HCT116 (cell line): ENCODE measurements around the gene VASN. TPM values are rescaled to one million over a fixed set of nuclear protein-coding genes. Genes with fewer than 3 reads are reported as not detected.

ENCODE experiments used
- ATAC-seq: fragments of 200-7000 bp; cut with Tn5 transposase; 2 replicates; pipeline ENCODE4 v1.9.1; 2020; ENCODE audit warnings: mild to moderate bottlenecking, moderate library complexity
- BruUV-seq: library from RNA; stranded (reverse); fragments of 400-500 nt; replicated peaks from 2 replicates; lab custom pipeline; 2021; lab: Mats Ljungman, UMichigan
- CTCF ChIA-PET: fragments of 300-600 bp; sonication (Branson Sonifier 250); formaldehyde crosslinking; loops from one replicate; lab custom pipeline; 2021; ENCODE audit warnings: antibody characterized with exemption; lab: Charles Lee
- POLR2A ChIA-PET: fragments of 300-600, 350-600 bp; sonication (Branson Sonifier 250); formaldehyde crosslinking; loops from one replicate; lab custom pipeline; 2021; ENCODE audit warnings: antibody characterized with exemption; lab: Charles Lee
- RAD21 ChIA-PET, 2 experiments: fragments of 300-600 bp; sonication (Branson Sonifier 250); formaldehyde crosslinking; loops; one replicate each; lab custom pipeline; 2023; ENCODE audit warnings: low total read pairs in 2 of 2; ENCODE audit not compliant: uncharacterized antibody in 2 of 2, unreplicated experiment in 2 of 2, low non-redundant PET in 1 of 2; lab: Charles Lee
- DNase-seq: peaks from one replicate; pipeline ENCODE4 v3.0.0-alpha.2; 2010; ENCODE audit warnings: low read depth, low spot score
- H2AFZ ChIP-seq: fragments of 200-600 bp; shearing (Covaris generic), sonication (generic); 2 replicates; pipeline ENCODE4 v1.6.1; 2017; ENCODE audit warnings: low read depth, mixed run types, mixed read lengths, antibody characterized with exemption, low read length; ENCODE audit not compliant: poor library complexity, severe bottlenecking
- H3K27ac ChIP-seq: 2 replicates; pipeline ENCODE4 v1.5.1; 2012; ENCODE audit warnings: low read depth, low read length
- H3K27me3 ChIP-seq: fragments of 200-600 bp; sonication (generic); 2 replicates; pipeline ENCODE4 v1.6.1; 2016; ENCODE audit warnings: mixed run types, low read length, mixed read lengths; ENCODE audit not compliant: insufficient read depth
- H3K36me3 ChIP-seq, 2 experiments: fragments of 200-500 bp in 1 of 2; fragments of 200-600 bp in 1 of 2; sonication (Bioruptor generic) in 1 of 2; sonication (generic) in 1 of 2; 2 replicates each; pipeline versions ENCODE4 v1.5.1 to v1.6.1; 2014 to 2016; ENCODE audit warnings: low read length in 2 of 2, inconsistent platforms in 1 of 2, mixed read lengths in 1 of 2, mixed run types in 1 of 2; ENCODE audit not compliant: insufficient read depth in 2 of 2, control insufficient read depth in 1 of 2
- H3K4me1 ChIP-seq, 2 experiments: fragments of 200-600 bp in 1 of 2; sonication (generic) in 1 of 2; 2 replicates each; pipeline versions ENCODE4 v1.5.1 to v1.6.1; 2012 to 2017; ENCODE audit warnings: low read length in 2 of 2, inconsistent platforms in 1 of 2, mild to moderate bottlenecking in 1 of 2, mixed read lengths in 1 of 2, mixed run types in 1 of 2, moderate library complexity in 1 of 2; ENCODE audit not compliant: insufficient read depth in 2 of 2, control insufficient read depth in 1 of 2
- H3K4me2 ChIP-seq: fragments of 200-600 bp; sonication (generic); 2 replicates; pipeline ENCODE4 v1.6.1; 2017; ENCODE audit warnings: mixed run types, low read length, mixed read lengths
- H3K4me3 ChIP-seq, 2 experiments: fragments of 200-600 bp in 1 of 2; sonication (generic) in 1 of 2; replicated peaks in 1 of 2; 2 replicates each; pipeline ENCODE4 v1.5.1; 2011 to 2016; ENCODE audit warnings: low read length in 2 of 2, control low read depth in 1 of 2, low read depth in 1 of 2, mild to moderate bottlenecking in 1 of 2, mixed read lengths in 1 of 2, mixed run types in 1 of 2
- H3K79me2 ChIP-seq: fragments of 200-600 bp; sonication (generic); 2 replicates; pipeline ENCODE4 v1.6.1; 2017; ENCODE audit warnings: mild to moderate bottlenecking, mixed run types, low read length, moderate library complexity, mixed read lengths; ENCODE audit not compliant: insufficient read depth
- H3K9ac ChIP-seq: fragments of 200-600 bp; sonication (generic); 2 replicates; pipeline ENCODE4 v1.6.1; 2016; ENCODE audit warnings: low read length, mixed read lengths
- H3K9me2 ChIP-seq: fragments of 200-600 bp; sonication (generic), shearing (Covaris generic); 2 replicates; pipeline ENCODE4 v1.6.1; 2017; ENCODE audit warnings: mixed run types, mild to moderate bottlenecking, moderate library complexity; ENCODE audit not compliant: insufficient read depth
- H3K9me3 ChIP-seq, 2 experiments: fragments of 200-500 bp in 1 of 2; fragments of 200-600 bp in 1 of 2; sonication (Bioruptor generic) in 1 of 2; sonication (generic) in 1 of 2; 2 replicates each; pipeline ENCODE4 v1.6.1; 2014 to 2017; ENCODE audit warnings: low read length in 2 of 2, mixed read lengths in 2 of 2, inconsistent platforms in 1 of 2, low read depth in 1 of 2, mild to moderate bottlenecking in 1 of 2, mixed run types in 1 of 2, moderate library complexity in 1 of 2; ENCODE audit not compliant: control insufficient read depth in 1 of 2, insufficient read depth in 1 of 2
- H4K20me1 ChIP-seq: fragments of 200-600 bp; sonication (generic), shearing (Covaris generic); 2 replicates; pipeline ENCODE4 v1.6.1; 2017; ENCODE audit warnings: mixed run types, mild to moderate bottlenecking, moderate library complexity; ENCODE audit not compliant: insufficient read depth
- CEBPB ChIP-seq: IDR thresholded peaks from 2 replicates; pipeline ENCODE4 v1.6.1; 2012; ENCODE audit warnings: low read depth
- EGR1 ChIP-seq: IDR thresholded peaks from 2 replicates; pipeline ENCODE4 v1.6.1; 2012; ENCODE audit warnings: low read depth
- EZH2phosphoT487 ChIP-seq: fragments of 200-600 bp; IDR thresholded peaks from 2 replicates; pipeline ENCODE4 v1.6.1; 2018; ENCODE audit warnings: antibody characterized with exemption, borderline replicate concordance
- FOSL1 ChIP-seq: IDR thresholded peaks from 2 replicates; pipeline ENCODE4 v1.6.1; 2012; ENCODE audit warnings: low read depth
- JUND ChIP-seq: IDR thresholded peaks from 2 replicates; pipeline ENCODE4 v1.6.1; 2012
- POLR2A ChIP-seq: IDR thresholded peaks from 2 replicates; pipeline ENCODE4 v1.7.0; 2011; ENCODE audit warnings: borderline replicate concordance; ENCODE audit not compliant: insufficient read depth, insufficient read length; ENCODE audit errors: extremely low read depth
- POLR2AphosphoS5 ChIP-seq: IDR thresholded peaks from 2 replicates; pipeline ENCODE4 v1.6.1; 2011; ENCODE audit warnings: mild to moderate bottlenecking, low read depth, low read length, moderate library complexity
- RAD21 ChIP-seq: IDR thresholded peaks from 2 replicates; pipeline ENCODE4 v1.6.1; 2012; ENCODE audit warnings: low read depth, mild to moderate bottlenecking
- SIN3A ChIP-seq: IDR thresholded peaks from 2 replicates; pipeline ENCODE4 v1.6.1; 2012; ENCODE audit warnings: low read depth
- SP1 ChIP-seq: IDR thresholded peaks from 2 replicates; pipeline ENCODE4 v1.6.1; 2012; ENCODE audit warnings: low read depth
- TCF7L2 ChIP-seq: IDR thresholded peaks from 2 replicates; pipeline ENCODE4 v1.7.0; 2011; ENCODE audit warnings: borderline replicate concordance, inconsistent platforms; ENCODE audit not compliant: insufficient read depth, insufficient read length; ENCODE audit errors: extremely low read depth
- YY1 ChIP-seq: IDR thresholded peaks from 2 replicates; pipeline ENCODE4 v1.6.1; 2011; ENCODE audit warnings: low read length, low read depth, moderate library complexity, mild to moderate bottlenecking; ENCODE audit not compliant: insufficient replicate concordance; ENCODE audit errors: extremely low read depth
- ZNF274 ChIP-seq: fragments of 200-500 bp; sonication (Bioruptor generic); IDR thresholded peaks from 2 replicates; pipeline ENCODE4 v1.6.1; 2014; ENCODE audit warnings: mild to moderate bottlenecking, low read depth, low read length, inconsistent platforms
- intact Hi-C: fragments of 100-400 bp; cut with micrococcal nuclease; formaldehyde crosslinking; loops from 2 replicates; pipeline ENCODE4 v1.10.0; 2022
- total RNA-seq: library from RNA; stranded (reverse); gene quantifications from one replicate; pipeline ENCODE4 v1.2.1, GENCODE V29; 2021; ENCODE audit not compliant: unreplicated experiment
- TF ChIP-seq, protein P1 (sequence below): IDR thresholded peaks from 2 replicates; pipeline ENCODE4 v1.6.1; 2012
- TF ChIP-seq, protein P2 (sequence below), 3 experiments: fragments of 200-600 bp in 1 of 3; sonication (generic) in 1 of 3; IDR thresholded peaks in 2 of 3; conservative IDR thresholded peaks in 1 of 3; 2 replicates each; pipeline ENCODE4 v1.5.1; 2012 to 2017; ENCODE audit warnings: low read depth in 2 of 3, low read length in 2 of 3, antibody characterized with exemption in 1 of 3, borderline replicate concordance in 1 of 3, control low read depth in 1 of 3, mild to moderate bottlenecking in 1 of 3, mixed read lengths in 1 of 3, mixed run types in 1 of 3, moderate library complexity in 1 of 3; ENCODE audit not compliant: insufficient read depth in 1 of 3
- TF ChIP-seq, protein P3 (sequence below): IDR thresholded peaks from 2 replicates; pipeline ENCODE4 v1.6.1; 2011; ENCODE audit warnings: mild to moderate bottlenecking, low read length, moderate library complexity; ENCODE audit not compliant: insufficient replicate concordance; ENCODE audit errors: extremely low read depth

VASN gene
- total RNA-seq, 1 experiment from 2014 or later = 6.3 TPM

DNA sequence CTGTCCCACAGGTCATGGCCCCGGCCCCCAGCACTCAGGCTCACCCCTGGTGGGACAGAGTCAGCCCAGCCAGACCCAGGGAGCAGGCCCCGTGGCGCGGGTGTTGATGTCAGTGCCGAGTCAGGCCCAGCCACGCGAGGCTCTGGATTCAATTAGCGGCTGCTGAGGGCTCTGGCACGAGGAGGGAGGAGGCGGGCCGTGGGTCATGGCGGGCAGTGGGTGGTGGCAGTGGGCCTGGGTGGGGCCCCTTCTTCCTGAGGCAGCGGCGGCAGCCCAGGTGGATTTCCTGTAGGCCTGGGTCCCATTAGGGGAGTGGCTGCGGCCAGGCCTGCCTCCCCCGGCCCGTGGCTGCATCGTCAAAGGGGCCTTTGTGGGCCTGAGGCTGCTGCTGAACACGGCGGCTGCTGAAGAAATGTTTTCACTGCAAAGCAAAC, 12.9 kb downstream of the VASN start:
- Histone ChIP-seq H3K9me3 (no peaks in the 10 kb centered on the region), H3K36me3 (no peaks in the 10 kb centered on the region), H2AFZ (no peak overlapping the region), H3K4me3 (no peak overlapping the region), H3K9me2 (no peaks in the 10 kb centered on the region), H3K4me1 (peaks cover 0 to 3% of the 10 kb centered on the region in 2 experiments; a peak in 1 of 4 replicates), H3K9ac (no peak overlapping the region), H4K20me1 (no peaks in the 10 kb centered on the region), H3K27ac (no peak overlapping the region), H3K4me2 (no peak overlapping the region), H3K27me3 (no peaks in the 10 kb centered on the region), H3K79me2 (no peaks in the 10 kb centered on the region)
- no peak for ATAC-seq
- intact Hi-C loops = no loop called here
- CTCF ChIA-PET = no interaction called here
- POLR2A ChIA-PET = no interaction called here
- no peak for DNase-seq
- no TSS peak for BruUV-seq
- RAD21 ChIA-PET = no interaction called here
- TF ChIP-seq, protein P1, sequence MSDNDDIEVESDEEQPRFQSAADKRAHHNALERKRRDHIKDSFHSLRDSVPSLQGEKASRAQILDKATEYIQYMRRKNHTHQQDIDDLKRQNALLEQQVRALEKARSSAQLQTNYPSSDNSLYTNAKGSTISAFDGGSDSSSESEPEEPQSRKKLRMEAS = no peak
- TF ChIP-seq YY1 (no peak), SP1 (no peak), FOSL1 (no peak), RAD21 (no peak), EGR1 (no peak), TCF7L2 (no peak), POLR2AphosphoS5 (no peak), POLR2A (no peak), EZH2phosphoT487 (no peak), ZNF274 (no peak), CEBPB (no peak), SIN3A (no peak), JUND (no peak)
- TF ChIP-seq, protein P2, sequence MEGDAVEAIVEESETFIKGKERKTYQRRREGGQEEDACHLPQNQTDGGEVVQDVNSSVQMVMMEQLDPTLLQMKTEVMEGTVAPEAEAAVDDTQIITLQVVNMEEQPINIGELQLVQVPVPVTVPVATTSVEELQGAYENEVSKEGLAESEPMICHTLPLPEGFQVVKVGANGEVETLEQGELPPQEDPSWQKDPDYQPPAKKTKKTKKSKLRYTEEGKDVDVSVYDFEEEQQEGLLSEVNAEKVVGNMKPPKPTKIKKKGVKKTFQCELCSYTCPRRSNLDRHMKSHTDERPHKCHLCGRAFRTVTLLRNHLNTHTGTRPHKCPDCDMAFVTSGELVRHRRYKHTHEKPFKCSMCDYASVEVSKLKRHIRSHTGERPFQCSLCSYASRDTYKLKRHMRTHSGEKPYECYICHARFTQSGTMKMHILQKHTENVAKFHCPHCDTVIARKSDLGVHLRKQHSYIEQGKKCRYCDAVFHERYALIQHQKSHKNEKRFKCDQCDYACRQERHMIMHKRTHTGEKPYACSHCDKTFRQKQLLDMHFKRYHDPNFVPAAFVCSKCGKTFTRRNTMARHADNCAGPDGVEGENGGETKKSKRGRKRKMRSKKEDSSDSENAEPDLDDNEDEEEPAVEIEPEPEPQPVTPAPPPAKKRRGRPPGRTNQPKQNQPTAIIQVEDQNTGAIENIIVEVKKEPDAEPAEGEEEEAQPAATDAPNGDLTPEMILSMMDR (IDR thresholded peaks at IDR 0.05 in 2 of 3, conservative IDR thresholded peaks at IDR 0.05 in 1 of 3; ENCODE audit: borderline replicate concordance in 1 of 3, insufficient read depth in 1 of 3, low read depth in 2 of 3, low read length in 2 of 3) = no peak
- TF ChIP-seq, protein P3, sequence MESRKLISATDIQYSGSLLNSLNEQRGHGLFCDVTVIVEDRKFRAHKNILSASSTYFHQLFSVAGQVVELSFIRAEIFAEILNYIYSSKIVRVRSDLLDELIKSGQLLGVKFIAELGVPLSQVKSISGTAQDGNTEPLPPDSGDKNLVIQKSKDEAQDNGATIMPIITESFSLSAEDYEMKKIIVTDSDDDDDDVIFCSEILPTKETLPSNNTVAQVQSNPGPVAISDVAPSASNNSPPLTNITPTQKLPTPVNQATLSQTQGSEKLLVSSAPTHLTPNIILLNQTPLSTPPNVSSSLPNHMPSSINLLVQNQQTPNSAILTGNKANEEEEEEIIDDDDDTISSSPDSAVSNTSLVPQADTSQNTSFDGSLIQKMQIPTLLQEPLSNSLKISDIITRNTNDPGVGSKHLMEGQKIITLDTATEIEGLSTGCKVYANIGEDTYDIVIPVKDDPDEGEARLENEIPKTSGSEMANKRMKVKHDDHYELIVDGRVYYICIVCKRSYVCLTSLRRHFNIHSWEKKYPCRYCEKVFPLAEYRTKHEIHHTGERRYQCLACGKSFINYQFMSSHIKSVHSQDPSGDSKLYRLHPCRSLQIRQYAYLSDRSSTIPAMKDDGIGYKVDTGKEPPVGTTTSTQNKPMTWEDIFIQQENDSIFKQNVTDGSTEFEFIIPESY = no peak
